GM18951 (cell line): ENCODE measurements around the gene PPP3CA.

ENCODE experiments used
- POLR2A ChIP-seq: IDR thresholded peaks from 4 replicates; pipeline ENCODE4 v1.6.1; 2011; ENCODE audit warnings: mild to moderate bottlenecking; ENCODE audit not compliant: insufficient read length, insufficient read depth; ENCODE audit errors: extremely low read depth
- in situ Hi-C: fragments of 300-500 bp; cut with MboI; formaldehyde crosslinking; loops from one replicate; pipeline ENCODE4 v1.12.0; 2022; ENCODE audit warnings: low sequenced_read_pairs, mixed read lengths, inconsistent platforms; ENCODE audit not compliant: unreplicated experiment

Gene PPP3CA

DNA sequence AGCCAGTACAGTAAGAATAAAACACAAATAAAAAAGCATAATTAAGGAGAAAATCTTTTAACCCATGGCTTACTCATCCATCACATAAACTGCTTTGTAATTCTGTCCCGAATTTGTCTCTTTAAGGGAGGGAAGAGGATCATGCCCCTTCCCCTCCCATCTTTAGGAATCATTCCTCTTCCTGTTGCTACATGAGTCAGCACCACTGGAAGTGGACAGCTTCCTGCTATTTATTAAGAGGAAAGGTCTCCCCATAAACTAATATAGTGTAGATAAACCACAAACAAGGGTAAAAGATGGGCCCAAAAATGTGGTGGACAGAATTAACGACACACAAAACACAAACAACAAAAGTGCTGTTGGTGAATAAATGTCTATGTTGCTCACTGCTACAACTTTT, 75.8 kb downstream of the PPP3CA start:
- in situ Hi-C loops: no loop called here
- TF ChIP-seq POLR2A: no peak

GRCh38 chr4:101269682-101270081, 77.6 kb downstream of the PPP3CA start:
- in situ Hi-C loops: no loop called here
- no peak for TF ChIP-seq POLR2A

- in situ Hi-C loops: no loop called here
- TF ChIP-seq POLR2A: no peak
Measured at GRCh38 chr4:101265816-101266172, 81.5 kb downstream of the PPP3CA start.

DNA sequence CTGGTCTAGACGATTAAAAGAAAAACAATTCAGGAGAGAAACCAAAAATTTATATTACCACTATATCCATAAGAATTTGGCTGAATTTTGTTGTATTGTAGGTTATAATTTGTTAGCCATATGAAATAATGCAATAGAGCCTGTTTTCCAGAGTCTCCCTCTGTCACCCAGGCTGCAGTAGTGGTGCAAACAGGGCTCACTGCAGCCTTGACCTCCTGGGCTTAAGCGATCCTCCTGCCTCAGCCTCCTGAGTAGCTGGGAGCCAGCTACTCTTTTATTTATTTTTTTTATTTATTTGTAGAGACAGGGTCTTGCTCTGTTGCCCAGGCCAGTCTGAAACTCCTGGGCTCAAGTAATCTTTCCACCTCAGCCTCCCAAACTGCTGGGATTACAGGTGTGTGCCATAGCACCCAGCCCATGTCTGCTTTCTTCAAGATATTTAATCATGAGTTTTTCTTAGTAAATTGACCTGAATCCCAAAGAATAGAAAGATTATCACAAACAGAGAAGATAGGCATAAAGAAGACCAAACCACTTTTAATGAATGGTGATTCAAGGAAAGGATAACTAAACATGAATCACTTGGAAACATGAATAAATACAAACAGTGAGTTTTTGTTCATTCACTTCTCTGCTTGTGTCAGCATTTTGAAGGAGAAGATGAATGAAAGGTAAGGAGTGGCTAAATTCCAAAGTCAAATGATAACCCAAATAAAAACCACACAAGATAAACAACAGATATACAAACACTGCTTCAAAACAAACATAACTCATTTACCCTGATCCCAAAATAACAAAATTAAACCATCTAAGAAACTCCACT, 82.1 kb downstream of the PPP3CA start:
- in situ Hi-C loops: no loop called here
- TF ChIP-seq POLR2A: no peak

DNA sequence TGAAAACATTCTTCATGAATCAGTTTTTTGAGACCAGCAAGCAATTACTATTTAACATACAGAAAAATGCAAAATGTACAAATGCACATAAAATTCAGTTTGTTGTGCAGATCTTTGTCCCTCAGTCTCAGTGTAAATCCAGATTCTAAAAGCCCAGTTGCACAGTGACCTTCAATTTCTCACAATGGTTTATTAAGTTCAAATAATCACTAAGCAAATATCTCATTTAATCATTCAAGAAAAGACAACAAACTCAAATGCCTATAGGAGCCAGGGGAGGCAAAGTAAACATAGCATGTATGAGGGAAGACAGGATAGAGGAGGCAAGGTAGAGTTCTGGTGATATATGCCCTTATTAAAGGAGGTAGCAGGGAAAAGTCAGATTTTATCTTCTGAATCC, 82.8 kb downstream of the PPP3CA start:
- in situ Hi-C loops: no loop called here
- no peak for TF ChIP-seq POLR2A

GRCh38 chr4:101262683-101263082, 84.6 kb downstream of the PPP3CA start:
- no peak for TF ChIP-seq POLR2A
- in situ Hi-C loops: no loop called here

- TF ChIP-seq POLR2A: no peak
- in situ Hi-C loops: no loop called here
Measured at GRCh38 chr4:101259876-101260275, 87.5 kb downstream of the PPP3CA start.

GRCh38 chr4:101258883-101259282, 88.4 kb downstream of the PPP3CA start:
- no peak for TF ChIP-seq POLR2A

GRCh38 chr4:101256222-101256621, 91.1 kb downstream of the PPP3CA start:
- no peak for TF ChIP-seq POLR2A
- in situ Hi-C loops: no loop called here

More at GRCh38 chr4:101258883-101259282, 88.4 kb downstream of the PPP3CA start:
- in situ Hi-C loops: no loop called here

DNA sequence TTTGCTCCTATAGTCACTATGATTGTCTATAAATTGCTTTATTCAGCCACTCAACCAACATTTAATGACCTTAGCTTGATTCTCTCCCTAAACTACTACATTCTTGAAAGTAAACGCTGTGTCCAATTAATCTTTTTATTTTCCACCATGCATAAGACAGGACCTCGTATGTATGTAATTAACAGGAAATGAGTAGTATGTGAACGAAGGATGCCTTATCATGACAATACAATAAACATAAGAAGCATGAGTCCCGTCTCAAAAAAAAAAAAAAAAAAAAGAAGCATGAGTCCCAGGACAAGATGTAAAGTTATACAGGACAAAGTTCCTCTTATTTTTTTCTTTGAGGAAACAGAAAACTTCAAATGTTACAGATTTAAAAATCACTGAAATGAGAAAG, 92.5 kb downstream of the PPP3CA start:
- in situ Hi-C loops: no loop called here

GRCh38 chr4:101253121-101253520, 94.2 kb downstream of the PPP3CA start:
- TF ChIP-seq POLR2A: no peak
- in situ Hi-C loops: no loop called here

More for the DNA sequence above, 92.5 kb downstream of the PPP3CA start:
- TF ChIP-seq POLR2A: no peak

DNA sequence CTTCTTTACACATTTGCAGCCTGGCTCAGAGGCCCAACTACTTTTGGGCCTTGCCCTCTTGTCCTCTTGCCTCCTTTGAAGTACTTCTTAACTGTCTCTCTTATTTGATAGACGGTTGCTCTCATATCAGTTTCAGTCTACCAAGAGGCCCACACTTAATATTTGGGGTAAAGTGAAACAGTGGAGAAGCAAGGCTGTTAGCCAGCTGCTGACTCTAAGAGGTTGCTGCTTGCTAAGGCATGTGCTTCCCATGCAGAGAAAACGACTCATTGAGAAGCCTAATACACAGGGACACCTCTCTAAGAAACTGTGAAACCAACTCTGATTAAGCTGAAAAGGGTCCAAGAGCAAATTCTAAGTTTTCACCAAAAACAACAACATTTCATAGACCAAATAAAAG, 94.6 kb downstream of the PPP3CA start:
- in situ Hi-C loops: no loop called here
- no peak for TF ChIP-seq POLR2A

DNA sequence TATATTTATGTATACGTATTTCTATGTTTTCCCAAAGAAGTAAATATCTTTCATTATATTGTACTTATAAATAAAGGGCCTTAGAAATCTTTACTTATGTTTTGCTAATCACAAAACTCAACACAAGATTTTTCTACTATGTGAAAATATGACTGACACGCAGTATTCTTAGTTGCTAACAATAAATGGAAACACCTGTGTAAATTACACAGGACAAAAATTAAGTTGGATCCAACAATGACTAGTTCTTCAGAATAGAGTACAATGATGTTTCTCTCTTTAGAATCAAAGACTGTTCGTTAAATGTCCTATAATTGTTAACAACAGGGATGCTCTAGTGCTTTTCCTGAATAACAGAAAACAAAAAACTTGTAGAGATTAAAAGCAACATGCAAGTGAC, 96.1 kb downstream of the PPP3CA start:
- in situ Hi-C loops: no loop called here
- no peak for TF ChIP-seq POLR2A

DNA sequence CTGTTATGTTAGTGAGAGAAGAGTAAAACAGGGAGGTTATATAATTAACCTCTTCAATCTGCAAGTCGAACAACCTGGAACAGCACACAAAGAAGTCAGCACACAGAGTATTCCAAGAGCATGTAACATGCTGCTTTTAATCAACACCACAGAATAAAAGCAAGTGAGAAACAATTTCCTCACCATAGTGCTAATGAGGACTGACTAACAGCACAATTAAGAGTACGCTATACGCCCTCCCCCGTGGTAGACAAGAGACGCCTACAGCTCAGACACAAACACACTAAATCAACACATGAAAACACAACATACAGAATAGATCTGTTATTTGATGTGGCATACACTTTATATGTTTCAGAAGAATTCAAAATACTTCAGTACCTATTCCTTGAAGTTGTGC, 103.0 kb downstream of the PPP3CA start:
- TF ChIP-seq POLR2A: no peak
- in situ Hi-C loops: no loop called here
